ENCODE measurements around the gene CRK.
"Not testable (repeated sequence)": the region's sequence is repeated elsewhere in the genome, so short reads cannot be mapped to it uniquely, and the experiment has no call there.

CRK gene

DNA sequence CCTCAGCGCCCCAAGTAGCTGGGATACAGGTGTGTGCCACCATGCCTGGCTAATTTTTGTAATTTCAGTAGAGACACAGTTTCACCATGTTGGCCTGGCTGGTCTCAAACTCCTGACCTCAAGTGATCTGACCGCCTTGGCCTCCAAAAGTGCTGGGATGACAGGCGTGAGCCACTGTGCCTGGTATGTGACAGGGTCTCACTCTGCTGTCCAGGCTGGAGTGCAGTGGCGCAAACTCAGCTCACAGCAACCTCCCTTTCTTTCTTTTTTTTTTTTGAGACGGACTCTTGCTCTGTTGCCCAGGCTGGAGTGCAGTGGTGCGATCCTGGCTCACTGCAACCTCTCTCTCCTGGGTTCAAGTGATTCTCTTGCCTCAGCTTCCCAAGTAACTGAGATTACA, 13.3 kb downstream of the CRK start:
- DNase-seq; in situ Hi-C loops (cut with MboI; ENCODE audit: low pct_unique_long_range_greater_than_20kb, low sequenced_read_pairs): not testable (repeated sequence)

GRCh38 chr17:1442187-1442586, 13.8 kb downstream of the CRK start:
- DNase-seq, result no peak
- in situ Hi-C loops (cut with MboI; ENCODE audit: low pct_unique_long_range_greater_than_20kb, low sequenced_read_pairs), result no loop called here

- no peak for DNase-seq
- in situ Hi-C loops (cut with MboI; ENCODE audit: low pct_unique_long_range_greater_than_20kb, low sequenced_read_pairs), result no loop called here
Measured at GRCh38 chr17:1440921-1441320, 15.1 kb downstream of the CRK start.

- in situ Hi-C loops (cut with MboI; ENCODE audit: low pct_unique_long_range_greater_than_20kb, low sequenced_read_pairs), result no loop called here
- no peak for DNase-seq
Measured at GRCh38 chr17:1438593-1439083, 17.4 kb downstream of the CRK start.

DNA sequence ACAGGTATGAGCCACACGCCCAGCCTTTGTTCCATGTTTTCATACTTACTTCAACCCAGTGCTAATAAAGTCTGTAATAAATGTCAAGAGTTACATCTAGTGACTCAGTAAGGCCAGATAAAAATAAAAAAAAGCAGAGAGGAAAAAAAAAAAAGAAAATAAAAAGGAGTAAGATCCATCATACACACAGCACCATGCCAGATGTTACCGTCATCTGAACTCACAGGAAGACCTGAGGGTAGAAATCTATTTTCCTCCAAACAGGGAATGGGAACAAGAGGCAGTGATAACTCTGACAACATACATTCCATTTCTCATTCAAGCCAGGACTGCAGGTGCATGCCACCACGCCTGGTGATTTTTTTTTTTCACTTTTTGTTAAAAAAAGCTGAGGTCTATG, 20.7 kb downstream of the CRK start:
- in situ Hi-C loops (cut with MboI; ENCODE audit: low pct_unique_long_range_greater_than_20kb, low sequenced_read_pairs), result no loop called here
- DNase-seq, result no peak

DNA sequence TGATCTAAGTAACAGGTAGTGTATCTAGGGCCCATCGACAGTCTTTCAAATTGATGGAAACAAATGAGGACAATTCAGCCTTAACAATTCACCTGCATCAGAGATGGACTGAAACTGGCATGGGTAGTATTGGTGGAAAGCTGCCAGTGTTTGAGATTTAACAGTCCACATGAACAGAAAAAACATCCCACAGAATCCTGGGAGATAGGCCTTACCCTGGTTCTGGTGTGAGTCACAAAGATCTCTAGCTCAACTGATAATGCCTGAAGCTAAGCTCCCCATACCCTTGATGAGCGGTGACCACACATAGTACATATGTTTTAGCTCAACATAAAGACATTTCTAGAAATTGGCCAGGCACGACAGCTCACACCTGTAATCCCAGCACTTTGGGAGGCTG, 21.9 kb downstream of the CRK start:
- DNase-seq, result no peak
- in situ Hi-C loops (cut with MboI; ENCODE audit: low pct_unique_long_range_greater_than_20kb, low sequenced_read_pairs), result no loop called here

DNA sequence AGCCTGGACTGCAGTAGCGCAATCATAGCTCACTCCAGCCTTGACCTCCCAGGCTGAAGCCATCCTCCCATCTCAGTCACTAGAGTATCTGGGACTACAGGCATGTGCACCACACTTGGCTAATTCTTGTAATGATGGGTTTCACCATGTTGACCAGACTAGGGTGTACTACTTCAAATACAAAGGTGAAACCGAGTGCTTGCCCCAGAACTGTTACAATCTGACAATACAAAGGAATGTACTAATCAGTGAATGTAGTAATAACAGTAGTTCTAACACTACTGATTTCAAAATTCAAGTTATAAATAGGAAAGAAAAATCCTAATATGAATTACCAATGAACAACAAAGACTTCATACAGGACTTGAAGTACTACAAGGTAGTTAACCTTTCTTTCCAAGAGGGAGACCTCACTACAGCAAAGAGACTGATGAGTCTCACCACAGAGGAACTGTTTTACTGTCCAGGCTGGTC, 24.4 kb downstream of the CRK start:
- DNase-seq, result no peak
- in situ Hi-C loops (cut with MboI; ENCODE audit: low pct_unique_long_range_greater_than_20kb, low sequenced_read_pairs), result no loop called here

- in situ Hi-C loops (cut with MboI; ENCODE audit: low pct_unique_long_range_greater_than_20kb, low sequenced_read_pairs), result no loop called here
- no peak for DNase-seq
Measured at GRCh38 chr17:1423456-1424135, 32.4 kb downstream of the CRK start.

- in situ Hi-C loops (cut with MboI; ENCODE audit: low pct_unique_long_range_greater_than_20kb, low sequenced_read_pairs), result no loop called here
- no peak for DNase-seq
Measured at GRCh38 chr17:1422885-1423284, 33.1 kb downstream of the CRK start.

DNA sequence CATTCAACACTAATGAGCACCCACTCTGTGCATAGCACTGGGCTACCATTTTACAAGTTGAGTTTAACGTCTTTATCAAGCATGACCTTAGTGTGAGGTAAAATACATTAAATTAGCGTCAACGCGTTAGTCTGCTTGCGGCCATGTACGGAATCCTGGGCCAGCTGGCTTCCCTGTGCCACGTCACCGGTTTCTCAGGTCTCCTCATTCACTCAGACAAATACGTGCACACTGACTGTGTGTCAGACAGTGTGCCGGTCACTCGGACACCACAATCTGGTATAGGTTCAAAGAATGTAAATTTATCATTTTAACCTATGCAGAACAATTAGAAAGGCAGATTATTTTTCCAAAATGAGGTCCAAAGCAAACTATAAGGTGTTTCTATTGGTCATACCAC, 34.6 kb downstream of the CRK start:
- in situ Hi-C loops (cut with MboI; ENCODE audit: low pct_unique_long_range_greater_than_20kb, low sequenced_read_pairs), result no loop called here

DNA sequence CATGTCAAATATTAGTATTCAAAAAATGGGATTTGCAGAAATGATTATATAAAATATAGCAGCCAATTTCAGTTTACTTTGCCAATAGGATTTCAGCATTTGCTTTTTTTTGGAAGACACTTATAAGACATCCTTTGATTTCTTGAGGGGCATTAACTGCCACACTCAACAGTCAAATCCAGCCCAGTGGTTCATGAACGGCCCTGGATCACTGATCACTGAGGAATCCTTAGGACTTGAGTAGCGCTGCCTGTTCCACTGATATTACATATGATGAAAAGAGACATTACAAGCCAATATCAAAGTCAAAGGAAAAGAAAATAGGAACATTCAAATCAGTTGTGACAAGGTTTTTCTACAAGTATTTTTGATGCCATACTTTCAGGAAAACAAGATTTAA, 35.1 kb downstream of the CRK start:
- no peak for DNase-seq
- in situ Hi-C loops (cut with MboI; ENCODE audit: low pct_unique_long_range_greater_than_20kb, low sequenced_read_pairs), result no loop called here

More for the DNA sequence above, 34.6 kb downstream of the CRK start:
- no peak for DNase-seq

GRCh38 chr17:1420163-1420562, 35.9 kb downstream of the CRK start:
- no peak for DNase-seq
- in situ Hi-C loops (cut with MboI; ENCODE audit: low pct_unique_long_range_greater_than_20kb, low sequenced_read_pairs), result no loop called here

- in situ Hi-C loops (cut with MboI; ENCODE audit: low pct_unique_long_range_greater_than_20kb, low sequenced_read_pairs); DNase-seq: not testable (repeated sequence)
Measured at GRCh38 chr17:1418476-1418875, 37.6 kb downstream of the CRK start.

GRCh38 chr17:1416414-1416813, 39.6 kb downstream of the CRK start:
- DNase-seq, result no peak
- in situ Hi-C loops (cut with MboI; ENCODE audit: low pct_unique_long_range_greater_than_20kb, low sequenced_read_pairs), result no loop called here

DNA sequence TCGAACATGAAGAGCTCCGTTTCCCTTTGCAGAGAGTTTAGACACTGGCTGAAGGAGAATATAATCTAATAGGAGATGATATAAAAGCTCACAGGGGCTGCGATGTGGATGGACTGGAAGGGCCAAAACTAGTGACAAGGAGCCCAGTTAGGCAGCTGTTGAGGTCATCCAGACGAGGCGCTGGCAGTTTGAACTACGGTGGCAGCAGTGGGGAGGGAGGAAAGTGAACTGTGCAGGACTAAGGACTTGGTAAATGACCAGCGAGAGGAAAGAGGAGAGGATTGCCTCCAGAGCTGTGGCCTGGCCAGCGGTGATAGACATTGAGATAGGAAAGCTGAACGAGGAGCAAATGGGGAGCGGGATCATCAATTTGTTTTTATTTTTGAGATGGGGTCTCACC, 41.4 kb downstream of the CRK start:
- DNase-seq, result no peak
- in situ Hi-C loops (cut with MboI; ENCODE audit: low pct_unique_long_range_greater_than_20kb, low sequenced_read_pairs), result no loop called here

DNA sequence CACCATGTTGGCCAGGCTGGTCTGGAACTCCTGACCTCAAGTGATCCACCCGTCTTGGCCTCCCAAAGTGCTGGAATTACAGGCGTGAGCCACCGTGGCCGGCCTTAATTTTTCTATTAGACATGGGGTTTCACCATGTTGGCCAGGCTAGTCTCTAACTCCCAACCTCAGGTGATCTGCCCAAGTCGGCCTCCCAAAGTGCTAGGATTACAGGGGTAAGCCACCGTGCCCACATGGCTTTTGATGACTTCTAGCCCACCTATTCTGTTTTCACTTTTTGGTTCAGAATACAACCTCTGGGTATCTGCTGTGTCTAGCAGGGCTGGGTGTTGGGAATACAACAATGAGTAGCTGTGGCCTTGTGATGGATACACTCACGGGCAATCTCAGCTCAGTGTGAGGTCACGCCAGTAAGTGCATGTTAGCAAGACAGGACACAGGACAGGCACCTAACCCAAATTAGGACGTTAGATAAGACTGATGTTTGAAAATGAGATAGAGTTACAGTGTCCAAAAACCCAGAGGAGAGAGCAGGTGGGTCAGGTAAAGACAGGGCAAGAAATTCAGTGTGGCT, 41.9 kb downstream of the CRK start:
- in situ Hi-C loops (cut with MboI; ENCODE audit: low pct_unique_long_range_greater_than_20kb, low sequenced_read_pairs), result no loop called here
- no peak for DNase-seq

- no peak for DNase-seq
- in situ Hi-C loops (cut with MboI; ENCODE audit: low pct_unique_long_range_greater_than_20kb, low sequenced_read_pairs), result no loop called here
Measured at GRCh38 chr17:1413281-1413791, 42.7 kb downstream of the CRK start.

DNA sequence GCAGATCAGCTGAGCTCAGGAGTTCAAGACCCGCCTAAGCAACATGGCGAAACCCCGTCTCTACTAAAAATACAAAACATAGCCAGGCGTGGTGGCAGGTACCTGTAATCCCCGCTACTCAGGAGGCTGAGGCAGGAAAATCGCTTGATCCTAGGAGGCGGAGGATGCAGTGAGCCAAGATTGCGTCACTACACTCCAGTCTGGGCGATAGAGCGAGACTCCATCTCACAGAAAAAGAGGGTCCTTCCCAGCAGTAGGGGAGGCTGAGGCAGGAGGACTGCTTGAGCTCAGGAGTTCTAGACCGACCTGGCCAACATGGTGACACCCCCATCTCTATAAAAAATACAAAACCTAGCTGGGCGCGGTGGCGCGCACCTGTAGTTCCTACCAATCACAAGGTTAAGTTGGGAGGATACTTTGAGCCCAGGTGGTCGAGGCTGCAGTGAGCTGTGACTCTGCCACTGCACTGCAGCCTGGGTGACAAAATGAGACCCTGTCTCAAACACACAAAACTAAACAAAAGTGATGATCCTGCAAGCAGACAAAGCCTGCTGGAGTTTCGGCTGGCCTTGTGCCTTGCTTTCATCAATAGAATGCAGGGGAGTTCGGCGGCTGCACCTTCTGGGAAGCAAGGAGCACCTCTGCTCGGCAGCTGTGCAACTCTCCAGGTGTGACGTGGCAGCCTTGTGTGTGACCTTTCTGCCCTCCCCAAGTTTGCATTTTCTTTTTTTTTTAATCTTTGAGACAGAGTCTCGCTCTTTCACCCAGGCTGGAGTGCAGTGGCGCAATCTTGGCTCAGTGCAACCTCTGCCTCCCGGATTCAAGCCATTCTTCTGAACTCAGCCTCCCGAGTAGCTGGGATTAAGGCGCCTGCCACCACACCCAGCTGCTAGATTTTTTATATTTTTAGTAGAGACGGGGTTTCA, 43.6 kb downstream of the CRK start:
- in situ Hi-C loops (cut with MboI; ENCODE audit: low pct_unique_long_range_greater_than_20kb, low sequenced_read_pairs), result no loop called here
- no peak for DNase-seq

DNA sequence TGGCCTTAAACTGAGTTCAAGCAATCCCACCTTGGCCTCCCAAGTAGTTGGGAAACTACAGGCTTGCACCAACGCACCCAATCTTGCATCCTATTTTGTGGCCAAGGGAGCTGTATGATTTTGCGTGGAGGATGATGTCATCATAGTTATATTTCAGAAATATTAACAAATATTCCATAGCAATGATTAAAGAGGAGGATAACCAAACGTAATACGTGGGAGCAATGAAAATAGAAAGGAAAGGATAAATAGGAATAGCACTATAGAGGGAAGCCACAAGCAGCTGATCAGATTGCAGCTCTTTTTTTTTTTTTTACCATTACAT, 53.8 kb downstream of the CRK start:
- DNase-seq, result no peak
- in situ Hi-C loops (cut with MboI; ENCODE audit: low pct_unique_long_range_greater_than_20kb, low sequenced_read_pairs), result no loop called here
